ENCODE data around the gene TJP3. TPM values are rescaled to one million over a fixed set of nuclear protein-coding genes. Genes with fewer than 3 reads are reported as not detected.

The TJP3 gene
- polyA plus RNA-seq, 1 donor from 2014 or later = 0.15 TPM

DNA sequence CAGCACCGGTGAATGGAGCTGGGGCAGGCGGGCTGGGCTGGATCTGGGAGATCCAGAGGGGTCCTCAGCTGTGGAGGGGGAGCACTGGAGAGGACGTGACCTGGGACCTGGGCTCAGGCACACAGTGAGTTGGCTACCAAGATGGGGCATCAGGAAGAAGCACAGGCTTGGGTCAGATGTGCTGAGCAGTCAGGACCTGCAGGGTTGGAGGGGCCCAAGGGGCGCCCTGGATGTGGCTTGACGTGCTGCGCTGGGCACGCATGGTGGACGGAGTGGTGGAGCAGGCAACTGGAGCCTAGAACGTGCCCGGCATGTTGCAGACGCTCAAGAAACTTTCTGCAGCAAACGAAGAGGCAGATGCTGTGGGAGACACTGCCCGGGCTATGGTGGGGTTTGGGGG, 28.6 kb upstream of the TJP3 start (continued):
- TF ChIP-seq, protein P1, sequence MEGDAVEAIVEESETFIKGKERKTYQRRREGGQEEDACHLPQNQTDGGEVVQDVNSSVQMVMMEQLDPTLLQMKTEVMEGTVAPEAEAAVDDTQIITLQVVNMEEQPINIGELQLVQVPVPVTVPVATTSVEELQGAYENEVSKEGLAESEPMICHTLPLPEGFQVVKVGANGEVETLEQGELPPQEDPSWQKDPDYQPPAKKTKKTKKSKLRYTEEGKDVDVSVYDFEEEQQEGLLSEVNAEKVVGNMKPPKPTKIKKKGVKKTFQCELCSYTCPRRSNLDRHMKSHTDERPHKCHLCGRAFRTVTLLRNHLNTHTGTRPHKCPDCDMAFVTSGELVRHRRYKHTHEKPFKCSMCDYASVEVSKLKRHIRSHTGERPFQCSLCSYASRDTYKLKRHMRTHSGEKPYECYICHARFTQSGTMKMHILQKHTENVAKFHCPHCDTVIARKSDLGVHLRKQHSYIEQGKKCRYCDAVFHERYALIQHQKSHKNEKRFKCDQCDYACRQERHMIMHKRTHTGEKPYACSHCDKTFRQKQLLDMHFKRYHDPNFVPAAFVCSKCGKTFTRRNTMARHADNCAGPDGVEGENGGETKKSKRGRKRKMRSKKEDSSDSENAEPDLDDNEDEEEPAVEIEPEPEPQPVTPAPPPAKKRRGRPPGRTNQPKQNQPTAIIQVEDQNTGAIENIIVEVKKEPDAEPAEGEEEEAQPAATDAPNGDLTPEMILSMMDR (IDR thresholded peaks at IDR 0.05; ENCODE audit: poor library complexity, severe bottlenecking) = no peak
- TF ChIP-seq MXI1 (conservative IDR thresholded peaks at IDR 0.05; ENCODE audit: poor library complexity, severe bottlenecking) = no peak

GRCh38 chr19:3680939-3681338, 27.2 kb upstream of the TJP3 start:
- Histone ChIP-seq H3K4me3 (ENCODE audit: low read length) (no peak overlapping the region), H3K36me3 (ENCODE audit: insufficient read depth, low read length) (no peaks in the 10 kb centered on the region), H3K27me3 (ENCODE audit: insufficient read depth, low read depth, low read length) (no peaks in the 10 kb centered on the region), H3K9me3 (ENCODE audit: low read length) (no peaks in the 10 kb centered on the region), H3K4me2 (ENCODE audit: low read length) (no peak overlapping the region), H3F3A (ENCODE audit: insufficient read depth, low read length, poor library complexity, severe bottlenecking) (no peaks in the 10 kb centered on the region), H3K27ac (ENCODE audit: low read length) (no peak overlapping the region), H4K20me1 (ENCODE audit: insufficient read depth) (no peaks in the 10 kb centered on the region), H2AFZ (ENCODE audit: low read depth, low read length) (no peak overlapping the region), H3K9ac (ENCODE audit: low read length) (no peak overlapping the region), H3K79me2 (replicated peaks; ENCODE audit: insufficient read depth, low read length) (peaks cover 4% of the 10 kb centered on the region), H3K9me2 (ENCODE audit: insufficient read depth, low read length) (no peaks in the 10 kb centered on the region)
- TF ChIP-seq TAF1 (IDR thresholded peaks at IDR 0.05; ENCODE audit: low read depth) (no peak), EZH2 (IDR thresholded peaks at IDR 0.05; ENCODE audit: borderline replicate concordance, insufficient read depth, low read length, poor library complexity, severe bottlenecking) (no peak), POLR2AphosphoS5 (IDR thresholded peaks at IDR 0.05) (no peak), SMC3 (conservative IDR thresholded peaks at IDR 0.05; ENCODE audit: poor library complexity) (no peak), RAD21 (conservative IDR thresholded peaks at IDR 0.05) (no peak), EP300 (conservative IDR thresholded peaks at IDR 0.05; ENCODE audit: poor library complexity, severe bottlenecking) (no peak), MXI1 (conservative IDR thresholded peaks at IDR 0.05; ENCODE audit: poor library complexity, severe bottlenecking) (no peak)
- TF ChIP-seq, protein P1 (IDR thresholded peaks at IDR 0.05; ENCODE audit: poor library complexity, severe bottlenecking) = no peak
- TF ChIP-seq, protein P2, sequence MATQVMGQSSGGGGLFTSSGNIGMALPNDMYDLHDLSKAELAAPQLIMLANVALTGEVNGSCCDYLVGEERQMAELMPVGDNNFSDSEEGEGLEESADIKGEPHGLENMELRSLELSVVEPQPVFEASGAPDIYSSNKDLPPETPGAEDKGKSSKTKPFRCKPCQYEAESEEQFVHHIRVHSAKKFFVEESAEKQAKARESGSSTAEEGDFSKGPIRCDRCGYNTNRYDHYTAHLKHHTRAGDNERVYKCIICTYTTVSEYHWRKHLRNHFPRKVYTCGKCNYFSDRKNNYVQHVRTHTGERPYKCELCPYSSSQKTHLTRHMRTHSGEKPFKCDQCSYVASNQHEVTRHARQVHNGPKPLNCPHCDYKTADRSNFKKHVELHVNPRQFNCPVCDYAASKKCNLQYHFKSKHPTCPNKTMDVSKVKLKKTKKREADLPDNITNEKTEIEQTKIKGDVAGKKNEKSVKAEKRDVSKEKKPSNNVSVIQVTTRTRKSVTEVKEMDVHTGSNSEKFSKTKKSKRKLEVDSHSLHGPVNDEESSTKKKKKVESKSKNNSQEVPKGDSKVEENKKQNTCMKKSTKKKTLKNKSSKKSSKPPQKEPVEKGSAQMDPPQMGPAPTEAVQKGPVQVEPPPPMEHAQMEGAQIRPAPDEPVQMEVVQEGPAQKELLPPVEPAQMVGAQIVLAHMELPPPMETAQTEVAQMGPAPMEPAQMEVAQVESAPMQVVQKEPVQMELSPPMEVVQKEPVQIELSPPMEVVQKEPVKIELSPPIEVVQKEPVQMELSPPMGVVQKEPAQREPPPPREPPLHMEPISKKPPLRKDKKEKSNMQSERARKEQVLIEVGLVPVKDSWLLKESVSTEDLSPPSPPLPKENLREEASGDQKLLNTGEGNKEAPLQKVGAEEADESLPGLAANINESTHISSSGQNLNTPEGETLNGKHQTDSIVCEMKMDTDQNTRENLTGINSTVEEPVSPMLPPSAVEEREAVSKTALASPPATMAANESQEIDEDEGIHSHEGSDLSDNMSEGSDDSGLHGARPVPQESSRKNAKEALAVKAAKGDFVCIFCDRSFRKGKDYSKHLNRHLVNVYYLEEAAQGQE (IDR thresholded peaks at IDR 0.05; ENCODE audit: borderline replicate concordance) = no peak

DNA sequence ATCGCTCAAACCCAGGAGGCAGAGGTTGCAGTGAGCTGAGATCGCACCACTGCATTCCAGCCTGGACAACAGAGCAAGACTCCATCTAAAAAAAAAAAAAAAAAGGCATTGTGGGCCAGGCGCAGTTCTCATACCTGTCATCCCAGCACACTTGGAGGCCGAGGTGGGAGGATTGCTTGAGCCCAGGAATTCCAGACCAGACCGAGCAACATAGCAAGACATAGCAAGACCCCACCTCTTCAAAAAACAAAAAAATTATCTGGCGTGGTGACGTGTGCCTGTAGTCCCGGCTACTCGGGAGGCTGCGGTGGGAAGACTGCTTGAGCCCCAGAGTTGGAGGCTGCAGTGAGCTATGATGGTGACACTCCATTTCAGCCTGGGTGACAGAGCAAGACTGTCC, 25.9 kb upstream of the TJP3 start:
- TF ChIP-seq, protein P1 (IDR thresholded peaks at IDR 0.05; ENCODE audit: poor library complexity, severe bottlenecking) = no peak
- no peak for TF ChIP-seq TAF1 (IDR thresholded peaks at IDR 0.05; ENCODE audit: low read depth)
- TF ChIP-seq EZH2 (IDR thresholded peaks at IDR 0.05; ENCODE audit: borderline replicate concordance, insufficient read depth, low read length, poor library complexity, severe bottlenecking) = no peak
- TF ChIP-seq SMC3 (conservative IDR thresholded peaks at IDR 0.05; ENCODE audit: poor library complexity) = no peak
- TF ChIP-seq, protein P2 (IDR thresholded peaks at IDR 0.05; ENCODE audit: borderline replicate concordance) = no peak
- TF ChIP-seq RAD21 (conservative IDR thresholded peaks at IDR 0.05) = no peak
- no peak for TF ChIP-seq EP300 (conservative IDR thresholded peaks at IDR 0.05; ENCODE audit: poor library complexity, severe bottlenecking)
- TF ChIP-seq MXI1 (conservative IDR thresholded peaks at IDR 0.05; ENCODE audit: poor library complexity, severe bottlenecking) = no peak
- no peak for TF ChIP-seq POLR2AphosphoS5 (IDR thresholded peaks at IDR 0.05)
- no peaks in the 10 kb centered on the region for H4K20me1 ChIP-seq (ENCODE audit: insufficient read depth)

More for the DNA sequence above, 25.9 kb upstream of the TJP3 start:
- no peaks in the 10 kb centered on the region for H3K79me2 ChIP-seq (replicated peaks; ENCODE audit: insufficient read depth, low read length)
- no peak overlapping the region for H2AFZ ChIP-seq (ENCODE audit: low read depth, low read length)
- H3K9me3 ChIP-seq (ENCODE audit: low read length) = no peaks in the 10 kb centered on the region
- H3K4me2 ChIP-seq (ENCODE audit: low read length) = no peak overlapping the region
- no peak overlapping the region for H3K4me3 ChIP-seq (ENCODE audit: low read length)
- no peaks in the 10 kb centered on the region for H3F3A ChIP-seq (ENCODE audit: insufficient read depth, low read length, poor library complexity, severe bottlenecking)
- H3K27ac ChIP-seq (ENCODE audit: low read length) = no peak overlapping the region
- H3K27me3 ChIP-seq (ENCODE audit: insufficient read depth, low read depth, low read length) = no peaks in the 10 kb centered on the region
- H3K9ac ChIP-seq (ENCODE audit: low read length) = no peak overlapping the region
- H3K9me2 ChIP-seq (ENCODE audit: insufficient read depth, low read length) = no peaks in the 10 kb centered on the region
- H3K36me3 ChIP-seq (ENCODE audit: insufficient read depth, low read length) = no peaks in the 10 kb centered on the region

Measured in neural cell (in vitro differentiated cells).